MCF 10A (cell line): ENCODE measurements around the gene WNT3A. TPM values are rescaled to one million over a fixed set of nuclear protein-coding genes. Genes with fewer than 3 reads are reported as not detected.

Experiments
- BruUV-seq: library from RNA; stranded (reverse); fragments of 400-500 nt; replicated peaks from 2 replicates; lab custom pipeline; 2021; lab: Mats Ljungman, UMichigan
- CTCF ChIA-PET: fragments of 300-600 bp; sonication (Branson Sonifier 250); formaldehyde crosslinking; extraction: SDS; loops from one replicate; lab custom pipeline; 2021; ENCODE audit warnings: antibody characterized with exemption, inconsistent platforms; lab: Yijun Ruan, JAX
- POLR2A ChIA-PET: fragments of 300-600, 350-650 bp; sonication (Branson Sonifier 250); formaldehyde crosslinking; extraction: SDS; loops from one replicate; lab custom pipeline; 2020; ENCODE audit warnings: antibody characterized with exemption, inconsistent platforms; lab: Yijun Ruan, JAX
- DNase-seq: peaks from one replicate; pipeline ENCODE4 v3.0.0-alpha.2; 2018; ENCODE audit not compliant: unreplicated experiment
- H3K27ac Mint-ChIP-seq: one replicate; pipeline ENCODE4 v1.8.0; 2022; ENCODE audit warnings: mild to moderate bottlenecking, low read depth, mixed read lengths; ENCODE audit not compliant: unreplicated experiment
- H3K27me3 Mint-ChIP-seq: one replicate; pipeline ENCODE4 v1.8.0; 2022; ENCODE audit warnings: mixed read lengths; ENCODE audit not compliant: insufficient read depth, unreplicated experiment
- H3K36me3 Mint-ChIP-seq: one replicate; pipeline ENCODE4 v1.8.0; 2022; ENCODE audit warnings: mild to moderate bottlenecking, moderate library complexity, mixed read lengths; ENCODE audit not compliant: insufficient read depth, unreplicated experiment
- H3K4me1 Mint-ChIP-seq: one replicate; pipeline ENCODE4 v1.8.0; 2022; ENCODE audit warnings: mixed read lengths; ENCODE audit not compliant: insufficient read depth, unreplicated experiment
- H3K4me3 Mint-ChIP-seq: one replicate; pipeline ENCODE4 v1.8.0; 2022; ENCODE audit warnings: mild to moderate bottlenecking, moderate library complexity, mixed read lengths; ENCODE audit not compliant: unreplicated experiment
- H3K9me3 Mint-ChIP-seq: one replicate; pipeline ENCODE4 v1.8.0; 2022; ENCODE audit warnings: mixed read lengths; ENCODE audit not compliant: unreplicated experiment
- intact Hi-C: fragments of 100-400 bp; cut with micrococcal nuclease; formaldehyde crosslinking; loops from 2 replicates; pipeline ENCODE4 v1.14.1; 2022
- total RNA-seq: library from RNA; stranded (reverse); gene quantifications from 2 replicates; pipeline ENCODE4 v1.2.3, GENCODE V29; 2022
- TF ChIP-seq, protein P1 (sequence below): fragments of 200-600 bp; IDR thresholded peaks from one replicate; pipeline ENCODE4 v1.8.0; 2022; ENCODE audit warnings: antibody characterized with exemption, mild to moderate bottlenecking; ENCODE audit not compliant: unreplicated experiment

Gene WNT3A
- total RNA-seq, 1 experiment from 2014 or later = not detected

DNA sequence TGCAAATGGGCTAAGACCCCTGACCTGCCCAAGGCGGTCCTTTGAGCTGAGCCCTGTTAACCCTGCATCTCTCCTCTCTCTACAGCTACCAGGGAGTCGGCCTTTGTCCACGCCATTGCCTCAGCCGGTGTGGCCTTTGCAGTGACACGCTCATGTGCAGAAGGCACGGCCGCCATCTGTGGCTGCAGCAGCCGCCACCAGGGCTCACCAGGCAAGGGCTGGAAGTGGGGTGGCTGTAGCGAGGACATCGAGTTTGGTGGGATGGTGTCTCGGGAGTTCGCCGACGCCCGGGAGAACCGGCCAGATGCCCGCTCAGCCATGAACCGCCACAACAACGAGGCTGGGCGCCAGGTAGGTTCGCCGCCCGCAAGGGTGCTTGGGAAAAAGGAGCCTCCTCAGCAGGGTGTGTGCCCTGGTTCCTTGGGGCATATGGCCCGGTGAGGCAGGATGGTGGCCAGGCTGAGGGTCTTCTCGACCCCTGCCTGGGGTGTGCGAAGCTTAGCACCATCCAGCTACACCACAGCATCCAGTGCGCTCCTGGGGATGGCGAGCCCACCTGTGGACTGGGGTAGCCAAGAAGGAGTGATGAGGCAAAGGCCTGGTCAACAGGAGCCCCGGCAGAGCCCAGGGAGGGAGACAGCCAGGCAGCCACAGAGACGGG, 43.9 kb downstream of the WNT3A start:
- no peak for DNase-seq
- no peaks in the 10 kb centered on the region for H3K9me3 Mint-ChIP-seq
- peaks cover 9% of the 10 kb centered on the region for H3K4me1 Mint-ChIP-seq
- H3K36me3 Mint-ChIP-seq = peaks cover 6% of the 10 kb centered on the region
- peaks cover 19% of the 10 kb centered on the region for H3K27me3 Mint-ChIP-seq
- H3K4me3 Mint-ChIP-seq = no peak overlapping the region
- intact Hi-C loops = no loop called here
- no TSS peak for BruUV-seq
- TF ChIP-seq, protein P1, sequence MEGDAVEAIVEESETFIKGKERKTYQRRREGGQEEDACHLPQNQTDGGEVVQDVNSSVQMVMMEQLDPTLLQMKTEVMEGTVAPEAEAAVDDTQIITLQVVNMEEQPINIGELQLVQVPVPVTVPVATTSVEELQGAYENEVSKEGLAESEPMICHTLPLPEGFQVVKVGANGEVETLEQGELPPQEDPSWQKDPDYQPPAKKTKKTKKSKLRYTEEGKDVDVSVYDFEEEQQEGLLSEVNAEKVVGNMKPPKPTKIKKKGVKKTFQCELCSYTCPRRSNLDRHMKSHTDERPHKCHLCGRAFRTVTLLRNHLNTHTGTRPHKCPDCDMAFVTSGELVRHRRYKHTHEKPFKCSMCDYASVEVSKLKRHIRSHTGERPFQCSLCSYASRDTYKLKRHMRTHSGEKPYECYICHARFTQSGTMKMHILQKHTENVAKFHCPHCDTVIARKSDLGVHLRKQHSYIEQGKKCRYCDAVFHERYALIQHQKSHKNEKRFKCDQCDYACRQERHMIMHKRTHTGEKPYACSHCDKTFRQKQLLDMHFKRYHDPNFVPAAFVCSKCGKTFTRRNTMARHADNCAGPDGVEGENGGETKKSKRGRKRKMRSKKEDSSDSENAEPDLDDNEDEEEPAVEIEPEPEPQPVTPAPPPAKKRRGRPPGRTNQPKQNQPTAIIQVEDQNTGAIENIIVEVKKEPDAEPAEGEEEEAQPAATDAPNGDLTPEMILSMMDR = no peak
- H3K27ac Mint-ChIP-seq = no peak overlapping the region
- CTCF ChIA-PET = interaction anchor here (0.6 to 1.3 kb wide), 2 partner anchors 51 to 288 kb away, joined by 4 read pairs; no protein-coding TSS in a partner anchor
- POLR2A ChIA-PET = no interaction called here

DNA sequence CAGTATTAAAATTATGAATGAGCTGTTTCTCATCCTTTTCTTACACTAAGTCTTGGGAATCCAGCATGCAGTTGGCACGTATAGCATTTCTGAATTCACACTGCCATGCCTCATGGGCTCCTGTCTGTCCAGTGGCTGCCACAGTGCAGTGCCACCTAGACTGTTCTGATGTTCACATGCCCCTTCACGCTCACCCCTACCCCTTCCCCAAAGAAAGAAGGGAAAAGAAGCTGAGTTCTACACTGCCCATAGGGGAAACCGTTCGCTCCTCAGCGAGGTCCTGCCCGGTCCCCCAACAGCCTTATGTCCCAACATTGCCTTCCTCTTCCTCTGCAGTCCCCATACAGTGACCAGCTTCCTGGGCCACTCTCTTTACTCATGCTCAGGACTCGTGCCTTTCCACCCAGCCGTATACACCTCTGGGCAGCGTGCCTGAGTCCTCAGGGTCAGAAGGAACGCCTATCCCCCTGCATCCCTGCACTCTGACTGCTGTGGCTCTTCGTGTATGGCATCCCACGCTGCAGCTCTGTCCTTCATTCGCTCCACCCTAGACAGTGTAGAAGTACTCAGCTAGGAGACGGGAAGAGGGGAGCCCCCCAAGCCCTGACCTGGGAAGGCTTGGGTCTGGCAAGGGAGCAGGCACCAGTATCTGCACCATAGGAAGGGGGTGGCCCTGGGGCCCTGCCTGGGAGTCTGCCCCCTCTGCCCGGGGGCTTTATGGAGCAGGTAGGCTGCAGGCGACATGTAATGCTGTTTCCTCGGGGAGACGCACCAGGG, 51.6 kb downstream of the WNT3A start:
- Mint-ChIP-seq H3K9me3 (no peaks in the 10 kb centered on the region), H3K27ac (no peak overlapping the region), H3K4me3 (no peak overlapping the region), H3K4me1 (no peaks in the 10 kb centered on the region), H3K27me3 (peaks cover 44% of the 10 kb centered on the region), H3K36me3 (peaks cover 6% of the 10 kb centered on the region)
- CTCF ChIA-PET = interaction anchor here (0.9 to 1.2 kb wide), 3 partner anchors 14 to 59 kb away, joined by 3 to 4 read pairs (median 3); no protein-coding TSS in a partner anchor
- no peak for DNase-seq
- POLR2A ChIA-PET = interaction anchor here (0.7 to 3.3 kb wide), 3 partner anchors 13 to 25 kb away, joined by 3 to 16 read pairs (median 3); partner anchors contain the start of gene ARF1
- TF ChIP-seq, protein P1 = no peak
- intact Hi-C loops = no loop called here
- no TSS peak for BruUV-seq

DNA sequence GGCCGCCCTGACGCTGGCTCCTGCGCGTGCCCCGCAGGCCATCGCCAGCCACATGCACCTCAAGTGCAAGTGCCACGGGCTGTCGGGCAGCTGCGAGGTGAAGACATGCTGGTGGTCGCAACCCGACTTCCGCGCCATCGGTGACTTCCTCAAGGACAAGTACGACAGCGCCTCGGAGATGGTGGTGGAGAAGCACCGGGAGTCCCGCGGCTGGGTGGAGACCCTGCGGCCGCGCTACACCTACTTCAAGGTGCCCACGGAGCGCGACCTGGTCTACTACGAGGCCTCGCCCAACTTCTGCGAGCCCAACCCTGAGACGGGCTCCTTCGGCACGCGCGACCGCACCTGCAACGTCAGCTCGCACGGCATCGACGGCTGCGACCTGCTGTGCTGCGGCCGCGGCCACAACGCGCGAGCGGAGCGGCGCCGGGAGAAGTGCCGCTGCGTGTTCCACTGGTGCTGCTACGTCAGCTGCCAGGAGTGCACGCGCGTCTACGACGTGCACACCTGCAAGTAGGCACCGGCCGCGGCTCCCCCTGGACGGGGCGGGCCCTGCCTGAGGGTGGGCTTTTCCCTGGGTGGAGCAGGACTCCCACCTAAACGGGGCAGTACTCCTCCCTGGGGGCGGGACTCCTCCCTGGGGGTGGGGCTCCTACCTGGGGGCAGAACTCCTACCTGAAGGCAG, 52.3 kb downstream of the WNT3A start:
- Mint-ChIP-seq H3K4me1 (no peaks in the 10 kb centered on the region), H3K36me3 (peaks cover 6% of the 10 kb centered on the region), H3K4me3 (no peak overlapping the region), H3K27me3 (peaks cover 39% of the 10 kb centered on the region), H3K9me3 (no peaks in the 10 kb centered on the region), H3K27ac (no peak overlapping the region)
- TF ChIP-seq, protein P1 = no peak
- intact Hi-C loops = no loop called here
- DNase-seq = no peak
- POLR2A ChIA-PET = interaction anchor here (0.8 kb wide), 1 partner anchor 14 kb away, joined by 3 read pairs; no protein-coding TSS in a partner anchor
- CTCF ChIA-PET = interaction anchor here (0.6 to 1.2 kb wide), 2 partner anchors 15 to 45 kb away, joined by 3 read pairs; no protein-coding TSS in a partner anchor
- BruUV-seq = no TSS peak
